ENCODE measurements around the gene FMOD.

- TF ChIP-seq CTCF (conservative IDR thresholded peaks at IDR 0.05) (no peak), EZH2 (IDR thresholded peaks at IDR 0.05; ENCODE audit: low read depth) (no peak)
These were observed 6.8 kb downstream of the FMOD start for GRCh38 chr1:203343956-203344754.

All from PC-9 (cell line).